ENCODE results near the gene SCGB3A1. TPM values are rescaled to one million over a fixed set of nuclear protein-coding genes. Genes with fewer than 3 reads are reported as not detected.

SCGB3A1 gene
- total RNA-seq, 2 donors from 2014 or later = not detected

DNA sequence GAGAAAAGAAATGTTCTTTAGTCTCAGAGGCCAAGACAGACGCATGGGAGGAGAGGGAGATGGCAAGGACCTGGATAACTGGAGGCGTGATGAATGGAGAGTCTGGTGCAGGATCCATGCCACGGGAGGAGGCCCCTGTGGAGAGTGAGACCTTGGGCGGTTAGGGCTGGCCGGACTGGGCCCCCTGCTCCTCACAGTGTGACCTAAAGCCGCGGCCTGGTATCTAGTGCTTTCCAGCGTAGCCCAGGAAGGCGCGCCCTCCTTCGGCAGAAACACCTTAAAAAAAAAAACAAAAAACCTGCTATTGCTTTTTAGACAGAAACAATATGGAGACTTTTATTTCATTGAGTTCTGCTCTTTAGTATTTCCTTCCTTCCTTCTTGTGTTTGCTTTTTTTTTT lies 33.1 kb downstream of the SCGB3A1 start:
- no peak for DNase-seq (ENCODE audit: low spot score)
- Histone ChIP-seq H3K4me1 (no peaks in the 10 kb centered on the region), H3K27me3 (no peaks in the 10 kb centered on the region), H3K27ac (no peak overlapping the region), H3K36me3 (peaks cover 5% of the 10 kb centered on the region), H3K4me3 (no peak overlapping the region), H3K9me3 (no peaks in the 10 kb centered on the region)
- no peak for TF ChIP-seq CTCF (IDR thresholded peaks at IDR 0.05)

DNA sequence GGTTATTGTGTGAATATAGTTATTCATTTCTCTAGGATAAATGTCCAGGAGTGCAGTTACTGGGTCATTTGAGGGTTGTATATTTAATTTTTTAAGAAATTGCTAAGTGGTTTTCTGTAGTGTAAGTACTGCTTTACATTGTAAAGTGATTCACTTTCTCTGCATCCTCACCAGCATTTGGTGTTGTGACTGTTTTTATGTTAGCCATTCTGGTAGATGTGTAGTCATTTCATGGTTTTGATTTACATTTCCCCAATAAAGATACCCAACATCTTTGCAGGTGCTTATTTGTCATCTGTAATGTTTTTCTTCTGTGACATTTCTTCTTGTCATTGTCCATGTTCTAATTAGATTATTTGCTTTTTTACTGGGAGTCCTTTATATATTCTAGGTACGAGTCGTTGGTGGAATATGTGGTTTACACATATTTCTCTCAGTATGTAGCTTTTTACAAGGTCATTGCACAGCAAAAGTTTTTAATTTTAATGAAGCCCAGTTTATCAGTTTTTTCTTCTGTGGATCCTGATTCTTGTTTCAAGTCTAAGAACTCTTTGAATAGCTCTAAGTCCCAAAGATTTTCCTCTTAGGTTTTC lies 34.0 kb downstream of the SCGB3A1 start:
- no peak for TF ChIP-seq CTCF (IDR thresholded peaks at IDR 0.05)
- H3K9me3 ChIP-seq = no peaks in the 10 kb centered on the region
- no peak for DNase-seq (ENCODE audit: low spot score)
- peaks cover 2% of the 10 kb centered on the region for H3K36me3 ChIP-seq
- no peak overlapping the region for H3K4me3 ChIP-seq
- no peak overlapping the region for H3K27ac ChIP-seq
- H3K27me3 ChIP-seq = no peaks in the 10 kb centered on the region
- no peaks in the 10 kb centered on the region for H3K4me1 ChIP-seq

DNA sequence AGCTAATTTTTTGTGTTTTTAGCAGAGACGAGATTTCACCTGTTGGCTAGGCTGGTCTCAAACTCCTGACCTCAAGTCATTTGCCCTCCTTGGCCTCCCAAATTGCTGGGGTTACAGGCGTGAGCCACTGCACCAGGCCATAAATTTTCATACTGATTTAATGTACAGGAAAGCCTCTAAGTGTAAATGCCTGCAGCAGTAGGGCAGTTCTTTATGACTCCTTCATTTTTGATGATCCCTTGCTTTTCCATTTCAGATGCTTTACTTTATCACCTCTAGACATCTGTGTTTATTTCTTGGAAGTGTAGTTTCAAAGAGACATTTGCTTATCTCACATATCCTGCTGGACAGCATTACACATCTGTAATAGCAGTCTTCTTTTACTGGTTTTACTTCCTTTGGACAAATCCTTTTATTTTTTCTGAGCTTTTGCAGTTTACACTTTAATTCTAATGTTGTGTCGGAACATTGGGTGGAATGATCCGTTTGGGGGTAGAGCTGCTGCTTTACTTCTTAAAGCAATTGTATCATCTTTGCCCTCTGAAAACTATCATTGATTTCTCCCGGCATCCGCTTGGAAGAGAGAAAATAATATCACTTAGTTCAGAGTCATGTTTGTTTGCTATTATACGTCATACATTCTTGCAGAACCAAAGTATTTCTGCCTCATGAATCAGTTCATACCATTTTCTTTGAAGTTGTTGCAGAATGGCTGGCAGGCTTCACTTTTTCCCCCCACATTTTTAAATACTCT lies 36.0 kb downstream of the SCGB3A1 start:
- peaks cover 7% of the 10 kb centered on the region for H3K36me3 ChIP-seq
- no peaks in the 10 kb centered on the region for H3K27me3 ChIP-seq
- no peaks in the 10 kb centered on the region for H3K4me1 ChIP-seq
- H3K9me3 ChIP-seq = no peaks in the 10 kb centered on the region
- DNase-seq (ENCODE audit: low spot score) = no peak
- no peak overlapping the region for H3K4me3 ChIP-seq
- TF ChIP-seq CTCF (IDR thresholded peaks at IDR 0.05) = no peak
- H3K27ac ChIP-seq = no peak overlapping the region

- Histone ChIP-seq H3K27me3 (no peaks in the 10 kb centered on the region), H3K36me3 (peaks cover 10% of the 10 kb centered on the region), H3K9me3 (no peaks in the 10 kb centered on the region), H3K27ac (no peak overlapping the region), H3K4me1 (no peaks in the 10 kb centered on the region), H3K4me3 (no peak overlapping the region)
- TF ChIP-seq CTCF (IDR thresholded peaks at IDR 0.05) = no peak
- no peak for DNase-seq (ENCODE audit: low spot score)
Observed at GRCh38 chr5:180553530-180553929, 37.8 kb downstream of the SCGB3A1 start.

DNA sequence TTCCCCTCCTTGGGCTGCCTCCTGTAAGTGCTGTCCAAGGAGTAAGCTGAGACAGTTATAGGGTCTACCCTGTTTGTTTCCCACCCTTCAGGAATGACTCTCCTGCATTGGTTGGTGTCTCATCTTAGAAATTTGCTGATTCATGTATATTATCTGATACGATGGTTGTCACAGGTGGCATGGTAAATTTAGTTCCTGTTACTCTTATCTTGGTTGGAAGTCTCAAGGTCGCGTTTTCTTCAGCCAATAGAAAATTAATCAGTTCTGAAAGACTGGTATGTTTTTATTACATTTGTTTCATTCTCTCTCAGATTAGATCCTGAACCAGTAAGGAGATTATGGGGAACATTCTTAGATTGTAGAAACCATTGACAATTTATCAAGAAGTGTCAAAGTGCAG lies 42.7 kb downstream of the SCGB3A1 start:
- Histone ChIP-seq H3K36me3 (peaks cover 10% of the 10 kb centered on the region), H3K9me3 (no peaks in the 10 kb centered on the region), H3K27me3 (no peaks in the 10 kb centered on the region), H3K4me1 (no peaks in the 10 kb centered on the region), H3K27ac (no peak overlapping the region), H3K4me3 (no peak overlapping the region)
- no peak for DNase-seq (ENCODE audit: low spot score)
- TF ChIP-seq CTCF (IDR thresholded peaks at IDR 0.05) = no peak

Data from right atrium auricular region (tissue), 2 donors.